ENCODE data around the gene COX8C.

- TF ChIP-seq CTCF (IDR thresholded peaks at IDR 0.05; ENCODE audit: low read depth, low read length, poor library complexity, severe bottlenecking), result no peak
- no peak for TF ChIP-seq EZH2phosphoT487 (IDR thresholded peaks at IDR 0.05; ENCODE audit: borderline replicate concordance, low read length)
Observed at GRCh38 chr14:93305725-93306418, 41.1 kb upstream of the COX8C start.

Data from DOHH2 (cell line).